Skeletal muscle satellite cell (primary cell): Measurements from ENCODE around the gene PEX6.
"Not testable (repeated sequence)": the region's sequence is repeated elsewhere in the genome, so short reads cannot be mapped to it uniquely, and the experiment has no call there.

Experiments used
- H3K27me3 ChIP-seq: 2 replicates; pipeline ENCODE4 v1.7.0; 2013; ENCODE audit warnings: low read length; ENCODE audit not compliant: control insufficient read depth, insufficient read depth
- H3K36me3 ChIP-seq: 2 replicates; pipeline ENCODE4 v1.7.0; 2013; ENCODE audit warnings: mild to moderate bottlenecking, control low read depth, low read length; ENCODE audit not compliant: insufficient read depth
- H3K4me1 ChIP-seq: 2 replicates; pipeline ENCODE4 v1.7.0; 2013; ENCODE audit warnings: low read length; ENCODE audit not compliant: control insufficient read depth, insufficient read depth
- H3K4me2 ChIP-seq: 2 replicates; pipeline ENCODE4 v1.7.0; 2013; ENCODE audit warnings: mild to moderate bottlenecking, low read length
- H3K4me3 ChIP-seq: 2 replicates; pipeline ENCODE4 v1.7.0; 2013; ENCODE audit warnings: low read length
- H3K9ac ChIP-seq: 2 replicates; pipeline ENCODE4 v1.7.0; 2013; ENCODE audit warnings: mild to moderate bottlenecking, low read depth, low read length, moderate library complexity
- H3K9me3 ChIP-seq: replicated peaks from 2 replicates; pipeline ENCODE4 v1.7.0; 2013; ENCODE audit warnings: mild to moderate bottlenecking, control low read depth, low read length

The PEX6 gene

DNA sequence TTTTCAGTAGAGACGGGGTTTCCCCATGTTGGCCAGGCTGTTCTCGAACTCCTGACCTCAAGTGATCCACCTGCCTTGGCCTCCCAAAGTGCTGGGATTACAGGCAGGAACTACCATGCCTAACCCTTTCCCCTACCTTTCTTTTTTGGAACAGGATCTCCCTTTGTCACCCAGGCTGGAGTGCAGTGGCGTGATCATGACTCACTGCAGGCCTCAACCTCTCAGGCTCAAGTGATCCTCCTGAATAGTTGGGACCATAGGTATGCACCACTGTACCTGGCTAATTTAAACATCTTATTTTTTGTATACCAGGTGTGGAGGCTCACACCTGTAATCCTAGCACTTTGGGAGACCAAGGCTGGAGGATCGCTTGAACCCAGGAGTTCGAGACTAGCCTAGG is 37.6 kb downstream of the PEX6 start:
- peaks cover 24% of the 10 kb centered on the region for H3K36me3 ChIP-seq
- H3K4me3 ChIP-seq, H3K4me1 ChIP-seq, H3K9me3 ChIP-seq, H3K27me3 ChIP-seq, H3K9ac ChIP-seq, H3K4me2 ChIP-seq: not testable (repeated sequence)

- no peak overlapping the region for H3K4me2 ChIP-seq
- peaks cover 29% of the 10 kb centered on the region for H3K36me3 ChIP-seq
- H3K9me3 ChIP-seq: no peaks in the 10 kb centered on the region
- H3K27me3 ChIP-seq: no peaks in the 10 kb centered on the region
- H3K9ac ChIP-seq: no peak overlapping the region
- H3K4me3 ChIP-seq: no peak overlapping the region
- H3K4me1 ChIP-seq: no peaks in the 10 kb centered on the region
Measured at GRCh38 chr6:42940493-42941045, 38.4 kb downstream of the PEX6 start.

- H3K4me2 ChIP-seq: no peak overlapping the region
- no peaks in the 10 kb centered on the region for H3K9me3 ChIP-seq
- no peaks in the 10 kb centered on the region for H3K27me3 ChIP-seq
- no peak overlapping the region for H3K4me3 ChIP-seq
- peaks cover 34% of the 10 kb centered on the region for H3K36me3 ChIP-seq
- no peak overlapping the region for H3K9ac ChIP-seq
- no peaks in the 10 kb centered on the region for H3K4me1 ChIP-seq
Measured at GRCh38 chr6:42939810-42940167, 39.2 kb downstream of the PEX6 start.

GRCh38 chr6:42938987-42939809 is 39.8 kb downstream of the PEX6 start:
- H3K9me3 ChIP-seq: no peaks in the 10 kb centered on the region
- no peak overlapping the region for H3K4me3 ChIP-seq
- peaks cover 38% of the 10 kb centered on the region for H3K36me3 ChIP-seq
- H3K27me3 ChIP-seq: no peaks in the 10 kb centered on the region
- H3K9ac ChIP-seq: no peak overlapping the region
- no peaks in the 10 kb centered on the region for H3K4me1 ChIP-seq
- H3K4me2 ChIP-seq: no peak overlapping the region

DNA sequence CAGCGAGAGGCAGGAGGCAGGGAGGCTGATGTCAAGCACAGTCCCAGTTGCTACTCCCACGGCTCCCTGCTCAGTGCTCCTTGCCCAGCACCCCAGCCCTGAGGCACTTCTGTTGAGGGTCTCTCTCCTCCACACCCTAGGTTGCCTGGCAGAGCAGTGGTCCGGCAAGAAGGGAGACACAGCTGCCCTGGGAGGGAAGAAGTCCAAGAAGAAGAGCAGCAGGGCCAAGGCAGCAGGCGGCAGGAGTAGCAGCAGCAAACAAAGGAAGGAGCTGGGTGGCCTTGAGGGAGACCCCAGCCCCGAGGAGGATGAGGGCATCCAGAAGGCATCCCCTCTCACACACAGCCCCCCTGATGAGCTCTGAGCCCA is 40.6 kb downstream of the PEX6 start:
- H3K27me3 ChIP-seq: no peaks in the 10 kb centered on the region
- H3K4me2 ChIP-seq: no peak overlapping the region
- no peaks in the 10 kb centered on the region for H3K9me3 ChIP-seq
- H3K9ac ChIP-seq: no peak overlapping the region
- no peaks in the 10 kb centered on the region for H3K4me1 ChIP-seq
- no peak overlapping the region for H3K4me3 ChIP-seq
- peaks cover 41% of the 10 kb centered on the region for H3K36me3 ChIP-seq

DNA sequence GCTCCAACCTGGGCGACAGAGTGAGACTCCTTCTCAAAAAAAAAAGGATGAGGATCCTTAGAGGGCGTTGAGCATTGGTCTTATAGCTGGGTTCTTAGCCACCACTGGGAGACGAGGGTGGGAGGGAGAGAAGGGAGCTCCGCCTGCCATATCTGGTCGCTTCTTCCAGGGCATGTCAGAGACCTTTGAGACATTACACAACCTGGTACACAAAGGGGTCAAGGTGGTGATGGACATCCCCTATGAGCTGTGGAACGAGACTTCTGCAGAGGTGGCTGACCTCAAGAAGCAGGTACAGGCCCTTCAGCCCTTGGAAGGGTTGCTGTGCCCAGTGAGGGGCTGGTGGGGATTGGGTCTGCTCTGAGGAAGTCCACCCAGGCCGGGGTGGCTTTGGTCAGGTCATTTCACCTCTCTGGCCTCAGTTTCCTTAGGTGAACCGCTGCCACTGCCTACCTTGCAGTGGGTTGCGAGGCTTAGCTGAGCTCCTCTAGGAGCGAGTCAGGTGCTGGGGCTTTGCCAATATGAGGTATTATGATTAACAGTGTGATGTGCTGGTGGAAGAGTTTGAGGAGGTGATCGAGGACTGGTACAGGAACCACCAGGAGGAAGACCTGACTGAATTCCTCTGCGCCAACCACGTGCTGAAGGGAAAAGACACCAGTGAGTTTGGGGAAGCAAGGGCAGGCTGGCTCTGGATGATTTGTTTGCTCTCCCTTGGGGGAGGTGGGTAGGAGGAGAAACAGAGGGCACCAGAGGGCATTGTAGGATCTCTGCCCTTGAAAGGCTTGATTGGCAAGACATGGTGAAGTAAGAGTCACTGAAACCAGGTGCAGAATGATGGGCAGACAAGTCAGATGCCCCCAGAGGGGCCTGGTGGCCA is 41.2 kb downstream of the PEX6 start:
- Histone ChIP-seq H3K4me2 (no peak overlapping the region), H3K27me3 (no peaks in the 10 kb centered on the region), H3K9me3 (no peaks in the 10 kb centered on the region), H3K4me1 (no peaks in the 10 kb centered on the region), H3K4me3 (no peak overlapping the region), H3K36me3 (peaks cover 41% of the 10 kb centered on the region), H3K9ac (no peak overlapping the region)

DNA sequence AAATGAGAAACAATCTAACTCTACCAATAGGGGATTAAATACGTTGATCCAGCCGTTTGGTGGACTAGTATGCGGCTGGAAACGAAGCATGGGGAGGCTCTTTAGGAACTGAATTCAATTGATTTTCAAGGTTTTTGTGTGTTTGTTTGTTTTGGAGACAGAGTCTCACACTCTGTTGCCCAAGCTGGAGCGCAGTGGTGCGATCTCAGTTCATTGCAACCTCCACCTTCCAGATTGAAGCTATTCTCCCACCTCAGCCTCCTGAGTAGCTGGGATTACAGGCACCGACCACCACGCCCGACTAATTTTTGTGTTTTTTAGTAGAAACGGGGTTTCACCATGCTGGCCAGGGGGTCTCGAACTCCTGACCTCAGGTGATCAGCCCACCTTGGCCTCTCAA is 42.6 kb downstream of the PEX6 start:
- H3K4me3 ChIP-seq: no peak overlapping the region
- no peaks in the 10 kb centered on the region for H3K4me1 ChIP-seq
- no peak overlapping the region for H3K4me2 ChIP-seq
- H3K36me3 ChIP-seq: peaks cover 41% of the 10 kb centered on the region
- no peak overlapping the region for H3K9ac ChIP-seq
- no peaks in the 10 kb centered on the region for H3K9me3 ChIP-seq
- no peaks in the 10 kb centered on the region for H3K27me3 ChIP-seq

DNA sequence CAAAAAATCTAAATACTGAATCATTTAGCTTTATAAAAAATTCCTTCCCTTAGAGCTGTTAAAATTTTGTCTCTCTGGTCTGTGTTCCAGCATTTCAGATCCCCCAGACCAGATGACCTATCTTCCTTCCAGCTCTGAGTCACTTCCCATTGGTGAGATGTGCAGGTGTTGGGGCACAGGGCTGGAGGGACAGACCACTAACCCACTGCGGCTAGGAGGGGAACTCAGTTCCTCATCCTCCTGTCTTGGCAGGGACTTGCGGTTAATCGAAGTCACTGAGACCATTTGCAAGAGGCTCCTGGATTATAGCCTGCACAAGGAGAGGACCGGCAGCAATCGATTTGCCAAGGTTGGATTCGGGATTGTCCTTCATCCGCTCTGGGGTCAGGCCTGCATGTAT is 43.7 kb downstream of the PEX6 start:
- peaks cover 6% of the 10 kb centered on the region for H3K4me1 ChIP-seq
- peaks cover 35% of the 10 kb centered on the region for H3K36me3 ChIP-seq
- no peaks in the 10 kb centered on the region for H3K9me3 ChIP-seq
- H3K9ac ChIP-seq: no peak overlapping the region
- no peak overlapping the region for H3K4me2 ChIP-seq
- no peak overlapping the region for H3K4me3 ChIP-seq
- no peaks in the 10 kb centered on the region for H3K27me3 ChIP-seq

- no peak overlapping the region for H3K4me3 ChIP-seq
- peaks cover 28% of the 10 kb centered on the region for H3K36me3 ChIP-seq
- H3K9me3 ChIP-seq: no peaks in the 10 kb centered on the region
- no peaks in the 10 kb centered on the region for H3K27me3 ChIP-seq
- H3K9ac ChIP-seq: no peak overlapping the region
- no peak overlapping the region for H3K4me2 ChIP-seq
- peaks cover 17% of the 10 kb centered on the region for H3K4me1 ChIP-seq
Measured at GRCh38 chr6:42933205-42933604, 45.8 kb downstream of the PEX6 start.

- Histone ChIP-seq H3K9ac (no peak overlapping the region), H3K4me1 (peaks cover 17% of the 10 kb centered on the region), H3K4me3 (no peak overlapping the region)
Measured at GRCh38 chr6:42932412-42932811, 46.6 kb downstream of the PEX6 start.

GRCh38 chr6:42929821-42930360 is 49.1 kb downstream of the PEX6 start:
- Histone ChIP-seq H3K36me3 (peaks cover 8% of the 10 kb centered on the region), H3K4me3 (peak overlapping the region; percentile 92), H3K9me3 (no peaks in the 10 kb centered on the region), H3K4me2 (peak overlapping the region; percentile 98), H3K9ac (peak overlapping the region; percentile 85), H3K4me1 (peaks cover 17% of the 10 kb centered on the region), H3K27me3 (no peaks in the 10 kb centered on the region)

More at GRCh38 chr6:42932412-42932811, 46.6 kb downstream of the PEX6 start:
- Histone ChIP-seq H3K4me2 (no peak overlapping the region), H3K9me3 (no peaks in the 10 kb centered on the region), H3K27me3 (no peaks in the 10 kb centered on the region), H3K36me3 (peaks cover 21% of the 10 kb centered on the region)
